Liver (tissue), 9 donors: ENCODE data around the gene DOK5. TPM values are rescaled to one million over a fixed set of nuclear protein-coding genes. Genes with fewer than 3 reads are reported as not detected.

ENCODE experiments used
- DNase-seq: peaks from one replicate; pipeline ENCODE4 v3.0.0-alpha.2; 2017; ENCODE audit warnings: low spot score
- H3K27ac ChIP-seq, 2 donors: one replicate each; pipeline ENCODE4 v1.7.0; 2013; ENCODE audit warnings: inconsistent platforms in 2 of 2, low read length in 2 of 2, control low read depth in 1 of 2, low read depth in 1 of 2, mild to moderate bottlenecking in 1 of 2
- H3K27me3 ChIP-seq, 4 donors: one replicate each; pipeline versions ENCODE4 v1.6.1 to v1.7.0; 2013; ENCODE audit warnings: low read length in 3 of 4, inconsistent platforms in 1 of 4, mild to moderate bottlenecking in 1 of 4, moderate library complexity in 1 of 4; ENCODE audit not compliant: control insufficient read depth in 4 of 4, insufficient read depth in 4 of 4
- H3K36me3 ChIP-seq, 4 donors: one replicate each; pipeline versions ENCODE4 v1.6.1 to v1.7.0; 2013; ENCODE audit warnings: low read length in 3 of 4, mild to moderate bottlenecking in 3 of 4, low read depth in 1 of 4, moderate library complexity in 1 of 4; ENCODE audit not compliant: control insufficient read depth in 4 of 4, insufficient read depth in 3 of 4
- H3K4me1 ChIP-seq, 4 donors: one replicate each; pipeline versions ENCODE4 v1.6.1 to v1.7.0; 2013; ENCODE audit warnings: low read length in 3 of 4, mild to moderate bottlenecking in 3 of 4, moderate library complexity in 1 of 4; ENCODE audit not compliant: control insufficient read depth in 4 of 4, insufficient read depth in 4 of 4
- H3K4me3 ChIP-seq, 3 donors: one replicate each; pipeline versions ENCODE4 v1.6.1 to v1.7.0; 2013; ENCODE audit warnings: low read length in 3 of 3, control low read depth in 1 of 3, low read depth in 1 of 3, mild to moderate bottlenecking in 1 of 3
- H3K9ac ChIP-seq, 2 donors: one replicate each; pipeline ENCODE4 v1.7.0; 2013; ENCODE audit warnings: low read length in 2 of 2, mild to moderate bottlenecking in 2 of 2, moderate library complexity in 2 of 2, control low read depth in 1 of 2, low read depth in 1 of 2
- H3K9me3 ChIP-seq, 4 donors: one replicate each; pipeline versions ENCODE4 v1.6.1 to v1.7.0; 2013; ENCODE audit warnings: low read length in 3 of 4; ENCODE audit not compliant: control insufficient read depth in 4 of 4
- ATF3 ChIP-seq: IDR thresholded peaks from 2 replicates; pipeline ENCODE4 v1.6.1; 2016; ENCODE audit warnings: antibody characterized with exemption
- EGR1 ChIP-seq, 2 donors: IDR thresholded peaks; 2 replicates each; pipeline ENCODE4 v1.6.1; 2016 to 2018; ENCODE audit warnings: antibody characterized with exemption in 2 of 2, low read depth in 2 of 2
- FOXA1 ChIP-seq: IDR thresholded peaks from 2 replicates; pipeline ENCODE4 v1.6.1; 2016; ENCODE audit warnings: antibody characterized with exemption
- FOXA2 ChIP-seq: IDR thresholded peaks from 2 replicates; pipeline ENCODE4 v1.6.1; 2016; ENCODE audit warnings: antibody characterized with exemption
- GABPA ChIP-seq, 2 donors: IDR thresholded peaks in 1 of 2; conservative IDR thresholded peaks in 1 of 2; 2 replicates each; pipeline ENCODE4 v1.6.1; 2016; ENCODE audit warnings: antibody characterized with exemption in 2 of 2, mild to moderate bottlenecking in 1 of 2, moderate library complexity in 1 of 2
- HNF4A ChIP-seq, 2 donors: conservative IDR thresholded peaks; 2 replicates each; pipeline ENCODE4 v1.6.1; 2016; ENCODE audit warnings: antibody characterized with exemption in 2 of 2, mild to moderate bottlenecking in 2 of 2
- HNF4G ChIP-seq: IDR thresholded peaks from 2 replicates; pipeline ENCODE4 v1.6.1; 2016; ENCODE audit warnings: antibody characterized with exemption
- JUND ChIP-seq, 2 donors: IDR thresholded peaks; 2 replicates each; pipeline ENCODE4 v1.6.1; 2016; ENCODE audit warnings: antibody characterized with exemption in 2 of 2
- NR2F2 ChIP-seq: IDR thresholded peaks from 2 replicates; pipeline ENCODE4 v1.6.1; 2016; ENCODE audit warnings: antibody characterized with exemption
- RAD21 ChIP-seq, 2 donors: IDR thresholded peaks; 2 replicates each; pipeline ENCODE4 v1.6.1; 2016; ENCODE audit warnings: antibody characterized with exemption in 2 of 2, mild to moderate bottlenecking in 2 of 2
- REST ChIP-seq: IDR thresholded peaks from 2 replicates; pipeline ENCODE4 v1.6.1; 2016; ENCODE audit warnings: antibody characterized with exemption, mild to moderate bottlenecking
- RXRA ChIP-seq, 2 donors: IDR thresholded peaks; 2 replicates each; pipeline ENCODE4 v1.6.1; 2017 to 2018; ENCODE audit warnings: antibody characterized with exemption in 2 of 2, mild to moderate bottlenecking in 1 of 2
- SP1 ChIP-seq: IDR thresholded peaks from 2 replicates; pipeline ENCODE4 v1.6.1; 2018; ENCODE audit warnings: antibody characterized with exemption, mild to moderate bottlenecking
- TAF1 ChIP-seq: conservative IDR thresholded peaks from 2 replicates; pipeline ENCODE4 v1.6.1; 2016; ENCODE audit warnings: antibody characterized with exemption, mild to moderate bottlenecking
- YY1 ChIP-seq: IDR thresholded peaks from 2 replicates; pipeline ENCODE4 v1.6.1; 2016; ENCODE audit warnings: antibody characterized with exemption, mild to moderate bottlenecking
- ZBTB33 ChIP-seq: IDR thresholded peaks from 2 replicates; pipeline ENCODE4 v1.6.1; 2016; ENCODE audit warnings: antibody characterized with exemption
- WGBS: extraction: QIAGEN DNeasy Blood & Tissue Kit; methylation state at CpG from one replicate; pipeline ENCODE4 v1.1.7; 2013; 5-methylcytosine and 5-hydroxymethylcytosine counted together
- polyA plus RNA-seq, 2 donors: library from polyadenylated mRNA; stranded (reverse) in 1 of 2; unstranded in 1 of 2; fragments of 200-250 nt in 1 of 2; fragments of >200 nt in 1 of 2; fragmentation: Nextera tagmentation in 1 of 2; extraction: Ambion mirVana in 1 of 2; gene quantifications; one replicate each; pipeline versions ENCODE4 v1.2.1 to v1.2.3, GENCODE V29; 2013 to 2015
- total RNA-seq, 2 donors: library from RNA; depleted of rRNA; stranded (reverse); fragments of >200 nt; gene quantifications; one replicate each; pipeline ENCODE4 v1.2.3, GENCODE V29; 2014
- TF ChIP-seq, protein P1 (sequence below): fragments of 150-350 bp; IDR thresholded peaks from 2 replicates; pipeline ENCODE4 v1.5.1; 2017; ENCODE audit warnings: improper control_type of control experiment, low read depth, low read length; ENCODE audit not compliant: missing input control
- TF ChIP-seq, protein P2 (sequence below): IDR thresholded peaks from 2 replicates; pipeline ENCODE4 v1.6.1; 2016; ENCODE audit warnings: antibody characterized with exemption
- donor health status: healthy.
- donor health status: healthy.
- donor health status: healthy.
- donor health status: healthy.
- donor health status: healthy.

The DOK5 gene
- total and polyA plus RNA-seq, 4 donors: 0.05 to 0.16 (median 0.09) TPM

DNA sequence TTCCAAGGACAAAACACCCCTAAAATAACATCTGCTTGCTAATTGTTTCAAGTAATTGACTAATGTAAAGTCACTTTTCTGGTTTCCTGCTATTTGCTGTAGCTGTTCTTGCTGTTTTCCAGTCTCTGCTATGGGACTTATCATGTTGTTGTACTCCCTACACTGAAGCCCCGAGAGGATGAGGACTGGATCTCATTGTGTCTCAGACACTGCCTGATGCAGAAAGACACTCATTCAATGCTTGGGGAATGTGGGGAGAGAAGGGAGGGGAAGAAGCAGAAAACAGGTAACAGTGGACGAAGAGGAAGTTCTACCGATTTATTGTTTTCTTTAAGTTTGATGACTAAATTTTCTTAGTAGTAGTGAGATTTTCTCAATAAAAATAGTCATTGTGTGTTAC is 79.8 kb downstream of the DOK5 start:
- no peaks in the 10 kb centered on the region for H3K9me3 ChIP-seq
- no peak for DNase-seq
- TF ChIP-seq GABPA (IDR thresholded peaks at IDR 0.05 in 1 of 2, conservative IDR thresholded peaks at IDR 0.05 in 1 of 2): no peak
- TF ChIP-seq, protein P1, sequence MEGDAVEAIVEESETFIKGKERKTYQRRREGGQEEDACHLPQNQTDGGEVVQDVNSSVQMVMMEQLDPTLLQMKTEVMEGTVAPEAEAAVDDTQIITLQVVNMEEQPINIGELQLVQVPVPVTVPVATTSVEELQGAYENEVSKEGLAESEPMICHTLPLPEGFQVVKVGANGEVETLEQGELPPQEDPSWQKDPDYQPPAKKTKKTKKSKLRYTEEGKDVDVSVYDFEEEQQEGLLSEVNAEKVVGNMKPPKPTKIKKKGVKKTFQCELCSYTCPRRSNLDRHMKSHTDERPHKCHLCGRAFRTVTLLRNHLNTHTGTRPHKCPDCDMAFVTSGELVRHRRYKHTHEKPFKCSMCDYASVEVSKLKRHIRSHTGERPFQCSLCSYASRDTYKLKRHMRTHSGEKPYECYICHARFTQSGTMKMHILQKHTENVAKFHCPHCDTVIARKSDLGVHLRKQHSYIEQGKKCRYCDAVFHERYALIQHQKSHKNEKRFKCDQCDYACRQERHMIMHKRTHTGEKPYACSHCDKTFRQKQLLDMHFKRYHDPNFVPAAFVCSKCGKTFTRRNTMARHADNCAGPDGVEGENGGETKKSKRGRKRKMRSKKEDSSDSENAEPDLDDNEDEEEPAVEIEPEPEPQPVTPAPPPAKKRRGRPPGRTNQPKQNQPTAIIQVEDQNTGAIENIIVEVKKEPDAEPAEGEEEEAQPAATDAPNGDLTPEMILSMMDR: no peak
- TF ChIP-seq RAD21 (IDR thresholded peaks at IDR 0.05): no peak
- TF ChIP-seq TAF1: no peak
- TF ChIP-seq ATF3: no peak
- TF ChIP-seq FOXA2: no peak
- TF ChIP-seq JUND (IDR thresholded peaks at IDR 0.05): no peak
- TF ChIP-seq YY1: no peak
- TF ChIP-seq, protein P2, sequence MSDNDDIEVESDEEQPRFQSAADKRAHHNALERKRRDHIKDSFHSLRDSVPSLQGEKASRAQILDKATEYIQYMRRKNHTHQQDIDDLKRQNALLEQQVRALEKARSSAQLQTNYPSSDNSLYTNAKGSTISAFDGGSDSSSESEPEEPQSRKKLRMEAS: no peak
- no peak for TF ChIP-seq FOXA1
- no peak for TF ChIP-seq NR2F2
- TF ChIP-seq ZBTB33: no peak
- no peak for TF ChIP-seq HNF4A (conservative IDR thresholded peaks at IDR 0.05)
- TF ChIP-seq HNF4G: no peak
- no peak for TF ChIP-seq EGR1 (IDR thresholded peaks at IDR 0.05; ENCODE audit: low read depth in 2 of 2)
- TF ChIP-seq REST: no peak
- no peak for TF ChIP-seq SP1
- TF ChIP-seq RXRA (IDR thresholded peaks at IDR 0.05): no peak
- H3K27me3 ChIP-seq: peaks cover 0 to 7% (median 0%) of the 10 kb centered on the region in 4 donors
- no peak overlapping the region for H3K27ac ChIP-seq
- WGBS: 65% methylated on average over 3 of the region's 3 CpGs
- no peaks in the 10 kb centered on the region for H3K4me1 ChIP-seq
- H3K4me3 ChIP-seq: no peak overlapping the region
- peaks cover 0 to 2% (median 0%) of the 10 kb centered on the region in 4 donors for H3K36me3 ChIP-seq
- H3K9ac ChIP-seq: no peak overlapping the region
